DOHH2 (cell line): ENCODE results near the gene HAPLN2.

ENCODE experiments used
- CTCF ChIP-seq: fragments of 200-600 bp; sonication (generic); IDR thresholded peaks from one replicate; pipeline ENCODE4 v1.5.1; 2014; ENCODE audit warnings: antibody characterized with exemption, mild to moderate bottlenecking, low read depth, low read length; ENCODE audit not compliant: poor library complexity, severe bottlenecking
- EZH2phosphoT487 ChIP-seq: fragments of 200-600 bp; sonication (generic); IDR thresholded peaks from 2 replicates; pipeline ENCODE4 v1.6.1; 2017; ENCODE audit warnings: borderline replicate concordance, mild to moderate bottlenecking, antibody characterized with exemption, low read length, moderate library complexity, mixed read lengths

- no peak for TF ChIP-seq CTCF
- no peak for TF ChIP-seq EZH2phosphoT487
These were observed 26.1 kb upstream of the HAPLN2 start for GRCh38 chr1:156592910-156593660.
